NCI-H524 (cell line): ENCODE data around the gene DIO1.

Experiments used
- DNase-seq, 2 experiments: peaks; one replicate each; lab custom pipeline; 2025; lab: John Stamatoyannopoulos, UW

The DIO1 gene

DNA sequence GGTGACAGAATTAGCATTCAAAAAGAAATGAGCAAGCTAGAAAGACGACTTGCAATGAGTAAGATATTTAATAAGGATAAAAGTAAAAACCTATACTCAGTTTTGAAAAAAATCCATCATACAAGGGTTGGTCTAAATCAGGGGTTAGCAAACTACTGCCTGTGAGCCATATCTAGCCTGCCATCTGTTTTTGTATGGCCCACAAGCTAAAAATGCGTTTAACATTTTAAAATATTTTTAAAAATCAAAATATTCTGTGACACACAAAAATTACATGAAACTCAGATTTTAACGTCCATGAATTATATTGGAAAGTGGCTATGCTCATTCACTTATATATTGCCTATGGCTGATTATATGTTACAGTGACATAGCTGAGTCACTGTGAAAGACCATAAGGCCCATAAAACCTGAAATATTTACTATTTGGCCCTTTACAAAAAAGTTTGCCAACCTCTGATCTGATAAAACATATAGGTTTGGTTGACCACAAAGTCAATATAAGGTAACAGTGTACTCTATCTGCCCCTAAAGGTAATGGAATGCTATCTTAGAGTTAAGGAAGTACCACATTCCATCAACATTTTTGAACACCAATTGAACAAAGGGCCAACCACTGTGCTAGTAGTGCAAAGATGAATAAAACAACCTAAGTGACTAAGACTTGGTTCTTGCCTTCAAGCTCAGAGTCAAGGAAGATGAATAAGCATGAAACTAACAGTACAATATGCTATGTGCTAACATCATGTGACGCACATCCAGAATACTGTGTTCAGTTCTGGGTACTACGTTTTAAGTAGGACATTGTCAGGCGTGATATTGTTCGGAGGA, 48.4 kb downstream of the DIO1 start:
- no peak for DNase-seq

DNA sequence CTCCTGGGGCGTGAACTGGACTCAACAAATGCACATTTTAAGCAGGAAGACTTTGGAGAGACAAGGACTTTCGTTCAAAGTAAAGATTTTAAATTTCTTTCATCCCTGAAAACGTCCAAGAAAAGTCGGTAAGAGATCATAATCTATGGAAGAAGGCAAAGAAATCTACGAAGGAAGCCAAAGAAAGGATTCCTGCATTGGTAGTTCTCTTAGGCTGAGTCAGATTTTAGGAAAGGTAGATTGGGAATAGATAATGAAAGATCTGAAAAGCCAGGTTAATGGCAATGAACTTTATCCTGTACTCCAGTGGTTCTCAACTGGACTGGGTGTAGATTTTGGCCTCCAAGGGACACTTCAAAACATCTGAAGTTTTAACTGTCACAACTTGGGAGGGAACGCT, 49.1 kb downstream of the DIO1 start:
- no peak for DNase-seq

DNA sequence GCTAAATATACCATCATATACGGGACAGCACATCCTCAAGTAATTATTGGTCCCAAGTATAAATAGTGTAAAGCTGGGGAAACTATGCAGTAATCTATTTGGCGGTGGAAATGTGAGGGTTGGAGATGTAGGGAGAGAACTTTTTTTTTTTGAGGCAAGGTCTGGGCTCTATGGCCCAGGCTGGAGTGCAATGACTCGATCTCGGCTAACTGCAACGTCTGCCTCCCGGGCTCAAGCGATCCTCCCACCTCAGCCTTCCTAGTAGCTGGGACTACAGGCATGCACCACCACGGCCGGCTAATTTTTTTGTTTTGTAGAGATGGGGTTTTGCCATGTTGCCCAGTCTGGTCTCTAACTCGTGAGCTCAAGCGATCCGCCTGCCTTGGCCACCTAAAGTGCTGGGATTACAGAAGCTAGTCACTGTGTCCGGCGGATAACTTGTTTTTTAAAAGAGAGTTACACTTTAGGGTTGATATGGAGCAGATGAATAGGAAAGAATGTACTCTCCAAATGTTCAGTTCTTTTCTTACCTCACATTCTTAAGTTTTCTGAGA, 49.6 kb downstream of the DIO1 start:
- DNase-seq = no peak

DNA sequence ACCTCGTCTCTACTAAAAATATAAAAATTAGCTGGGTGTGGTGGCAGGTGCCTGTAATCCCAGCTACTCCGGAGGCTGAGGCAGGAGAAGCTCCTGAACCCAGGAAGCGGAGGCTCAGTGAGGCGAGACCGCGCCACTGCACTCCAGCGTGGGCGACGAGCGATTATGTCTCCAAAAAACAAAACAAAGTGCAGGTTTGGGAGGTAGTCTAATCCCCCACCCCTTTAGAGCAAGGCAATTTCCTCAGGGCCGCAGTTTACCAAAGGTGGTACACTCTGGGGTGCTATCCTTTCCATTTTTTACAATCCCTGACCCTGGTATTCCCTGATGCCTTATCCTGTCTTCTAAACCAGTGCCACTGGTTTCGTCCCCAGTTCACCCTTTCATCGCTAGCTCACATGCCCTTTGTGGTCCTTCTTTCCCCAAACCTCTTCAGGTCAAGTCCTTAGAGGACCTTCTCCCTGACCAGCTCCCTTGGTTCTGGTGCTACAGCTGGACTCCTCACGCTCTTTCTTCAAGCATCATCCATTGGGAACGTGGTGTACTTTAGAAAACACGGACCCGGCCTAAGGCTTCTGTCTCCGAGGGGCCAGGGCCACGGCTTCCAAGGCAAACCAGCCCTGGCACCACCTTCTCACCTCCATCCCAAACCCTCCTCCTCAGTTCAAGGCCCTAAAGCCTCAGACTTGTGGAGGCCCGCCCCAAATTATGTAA, 50.6 kb downstream of the DIO1 start:
- peak in 1 of 2 experiments; percentile 37 for DNase-seq

DNA sequence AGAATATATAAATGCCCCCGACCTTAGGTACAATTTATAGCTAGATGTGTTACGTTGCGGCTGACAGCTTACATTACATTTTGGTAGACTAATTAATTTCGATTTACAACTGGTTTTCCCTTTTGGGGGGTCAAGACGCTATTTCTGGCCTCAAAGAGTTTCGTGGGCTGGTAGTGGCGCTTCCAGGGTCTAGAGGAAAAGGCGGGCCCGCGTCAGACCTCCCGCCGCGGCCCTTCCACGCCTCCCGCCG, 51.1 kb downstream of the DIO1 start:
- no peak for DNase-seq

DNA sequence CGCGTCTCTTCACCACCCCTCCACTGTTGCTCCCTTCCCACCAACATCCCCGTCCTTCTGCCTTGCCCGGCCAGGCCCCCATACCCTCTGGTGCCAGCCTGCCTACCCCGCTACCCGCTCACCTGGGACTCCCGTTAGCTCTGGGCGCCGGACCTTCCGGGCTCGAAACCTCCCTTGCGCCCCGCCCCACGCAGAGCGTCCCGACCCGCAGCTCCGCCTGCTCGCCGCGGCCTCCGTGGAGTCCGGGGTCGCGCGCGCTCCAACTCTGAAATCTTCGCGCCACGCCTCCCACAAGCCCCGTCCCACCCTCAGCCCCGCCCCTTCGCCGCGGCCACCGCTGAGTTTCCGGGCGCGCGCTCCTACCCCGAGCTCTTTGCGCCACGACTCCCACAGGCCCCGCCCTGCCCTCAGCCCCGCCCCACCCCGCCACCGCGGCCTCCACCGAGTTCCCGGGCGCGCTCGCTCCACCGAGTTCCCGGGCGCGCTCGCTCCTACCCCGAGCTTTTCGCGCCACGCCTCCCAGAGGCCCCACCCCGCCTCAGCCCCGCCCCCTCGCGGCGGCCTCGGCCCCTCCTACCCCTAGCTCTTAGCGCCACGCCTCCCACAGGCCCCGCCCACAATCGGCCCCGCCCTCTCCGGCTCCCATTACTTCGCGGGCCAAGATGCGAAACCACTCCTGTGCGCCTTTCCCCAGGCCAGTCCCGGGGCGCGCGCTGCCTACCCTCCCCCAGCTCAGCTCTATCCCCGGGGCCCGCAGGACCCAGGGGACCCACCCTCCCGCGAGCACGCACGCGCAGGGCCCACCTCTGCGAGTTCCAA, 51.7 kb downstream of the DIO1 start, which contains the start of gene IFT25:
TSS of gene IFT25 (minus strand) at position 267 of the 819 bp plus-strand sequence. CDS start 5,617 bp downstream, outside the sequence.
- DNase-seq = peak; percentile 88 to 95

DNA sequence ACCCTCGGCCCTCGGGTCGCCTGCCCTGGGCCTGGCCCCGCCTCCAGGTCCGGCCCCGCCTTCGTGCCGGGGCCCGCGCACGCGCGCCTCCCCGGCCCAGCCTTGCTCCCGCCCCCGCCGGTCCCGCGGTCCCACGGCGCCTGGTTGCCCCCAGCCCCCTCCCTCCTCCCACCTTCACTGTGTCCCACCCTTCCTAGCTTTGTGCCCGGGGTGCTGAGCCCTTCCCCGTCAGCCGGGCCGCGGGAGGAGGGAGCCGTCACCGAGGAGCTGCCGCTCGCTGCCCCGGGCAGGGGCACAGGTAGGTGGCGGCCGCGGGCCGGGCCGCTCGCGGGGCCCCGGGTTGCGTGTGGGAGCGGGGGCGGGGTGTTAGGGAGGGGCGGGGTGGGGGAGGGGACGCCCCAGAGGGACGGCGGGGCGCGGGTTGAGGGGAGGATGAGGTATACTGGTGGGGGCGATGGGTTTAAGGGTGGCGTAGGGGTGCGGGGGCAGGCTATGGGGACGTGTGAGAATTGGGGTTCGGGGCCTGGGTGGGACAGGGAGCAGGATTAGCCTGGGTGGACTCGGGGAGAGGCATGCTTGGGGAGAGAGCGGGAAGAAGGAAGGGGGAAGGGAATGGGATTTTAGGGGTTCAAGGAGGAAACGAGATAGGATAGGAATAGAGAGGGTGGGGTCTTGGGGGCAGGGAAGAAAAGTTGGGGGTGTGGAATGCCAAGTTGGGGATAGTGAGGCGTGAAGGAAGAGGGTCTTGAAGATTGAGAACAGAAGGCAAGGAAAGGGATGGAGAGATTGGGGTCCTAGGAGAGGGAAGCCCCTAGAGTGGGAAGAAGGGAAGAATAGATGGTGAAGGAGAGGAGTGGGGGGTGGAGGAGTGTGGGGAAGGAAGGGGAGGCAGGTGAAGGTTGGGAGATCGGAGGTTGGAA, 52.5 kb downstream of the DIO1 start, which contains the start of gene LRRC42:
TSS of gene LRRC42 (plus strand) at position 99 of the 920 bp plus-strand sequence. CDS start 5,650 bp downstream, outside the sequence.
- no peak for DNase-seq

DNA sequence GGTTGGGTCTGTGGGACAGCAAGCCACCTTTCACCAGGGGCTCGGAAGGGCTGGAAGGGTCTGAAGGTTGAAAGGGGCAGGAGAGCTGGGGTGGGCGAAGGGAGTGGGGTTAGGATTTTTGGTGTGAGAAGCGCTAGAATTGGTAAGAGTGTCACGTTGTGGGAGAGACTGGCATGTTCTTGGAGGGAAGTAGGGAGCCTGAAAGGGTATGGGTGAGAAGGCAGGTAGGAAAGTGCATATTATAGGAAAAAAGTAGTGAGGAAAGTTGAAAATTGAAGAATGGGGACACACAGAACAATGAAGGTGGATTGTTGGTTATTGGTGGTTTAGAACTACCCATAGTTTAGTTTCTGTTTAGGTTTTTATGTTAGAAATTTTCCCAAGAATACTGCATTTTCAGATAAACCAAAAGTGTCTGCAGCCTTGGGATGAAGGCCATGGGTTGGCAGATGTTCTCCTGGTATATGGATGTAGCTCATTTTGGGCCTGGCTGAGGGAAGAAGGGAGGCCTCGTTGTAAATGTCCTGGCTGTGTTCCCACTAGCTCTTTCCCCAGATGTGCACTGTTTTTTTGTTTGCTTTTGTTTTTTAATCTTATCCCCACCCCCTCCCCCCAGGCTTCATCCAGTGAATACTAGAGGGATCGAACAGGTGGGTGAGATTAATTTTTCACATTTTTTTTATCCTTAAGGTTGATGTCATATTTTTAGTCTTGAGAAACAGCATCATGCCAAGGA, 53.4 kb downstream of the DIO1 start:
- DNase-seq = peak; percentile 4 to 16

DNA sequence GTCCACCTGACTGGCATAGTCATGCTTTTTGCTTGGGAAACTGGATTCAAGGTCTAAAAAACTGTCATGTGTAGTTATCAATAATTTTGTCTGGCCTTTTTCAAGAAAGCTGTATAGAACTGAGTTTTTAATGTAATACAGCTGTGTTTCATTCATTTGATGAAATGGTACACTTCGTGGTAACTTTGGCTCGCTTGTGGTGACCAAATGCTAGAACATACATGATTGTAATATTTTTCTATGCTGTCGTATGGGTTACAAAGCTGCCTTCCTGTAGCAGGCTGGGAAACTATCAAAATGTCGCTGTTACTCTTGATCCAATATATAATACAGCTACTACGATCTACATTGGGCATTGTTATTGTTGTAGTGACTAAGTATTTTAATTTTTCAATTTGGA, 54.3 kb downstream of the DIO1 start:
- no peak for DNase-seq

DNA sequence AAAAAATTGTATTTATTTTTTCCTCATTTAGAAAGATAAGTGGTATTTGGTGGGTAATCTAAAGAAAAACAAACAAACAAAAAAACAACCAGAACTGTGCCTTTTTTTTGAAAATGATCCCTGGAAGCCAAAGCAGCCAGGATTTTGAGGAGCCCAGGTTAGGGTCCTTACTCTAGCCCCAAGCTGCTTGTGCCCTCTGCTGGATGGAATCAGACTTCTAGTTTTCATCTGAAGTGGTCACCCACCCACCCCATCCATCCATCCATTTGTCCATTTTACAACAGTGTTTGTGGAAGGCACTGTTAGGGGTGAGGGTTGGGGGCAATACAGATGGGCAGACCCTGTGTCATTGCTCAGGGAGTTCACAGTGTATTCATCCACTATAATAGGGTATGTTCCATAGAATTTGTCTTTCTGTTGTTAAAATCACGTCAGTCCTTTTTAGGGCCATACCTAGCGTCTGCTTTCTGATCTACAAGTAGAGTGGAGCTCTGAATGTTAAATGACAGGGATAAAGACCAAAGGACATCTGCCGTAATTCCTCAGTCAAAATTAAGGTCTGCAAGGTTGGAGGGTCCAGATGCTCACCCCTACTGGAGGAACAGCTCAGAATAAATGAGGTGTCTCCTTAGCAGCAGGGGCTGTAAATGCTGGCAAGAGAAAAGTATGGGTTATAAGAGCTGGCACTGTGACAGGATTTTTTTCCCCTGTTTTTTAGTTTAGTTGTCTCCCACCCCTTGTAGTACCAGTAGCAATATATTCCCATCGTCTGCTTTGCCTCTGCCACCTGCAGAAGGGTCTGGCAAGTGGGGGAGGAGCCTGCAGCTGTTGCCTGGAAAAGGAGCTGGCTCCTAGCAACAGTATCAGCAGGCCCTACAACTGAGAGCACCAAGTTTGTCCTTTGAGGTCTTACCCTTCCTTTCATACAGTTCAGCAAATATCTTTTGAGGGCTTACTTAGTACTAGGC, 55.3 kb downstream of the DIO1 start:
- peak; percentile 86 to 92 for DNase-seq

DNA sequence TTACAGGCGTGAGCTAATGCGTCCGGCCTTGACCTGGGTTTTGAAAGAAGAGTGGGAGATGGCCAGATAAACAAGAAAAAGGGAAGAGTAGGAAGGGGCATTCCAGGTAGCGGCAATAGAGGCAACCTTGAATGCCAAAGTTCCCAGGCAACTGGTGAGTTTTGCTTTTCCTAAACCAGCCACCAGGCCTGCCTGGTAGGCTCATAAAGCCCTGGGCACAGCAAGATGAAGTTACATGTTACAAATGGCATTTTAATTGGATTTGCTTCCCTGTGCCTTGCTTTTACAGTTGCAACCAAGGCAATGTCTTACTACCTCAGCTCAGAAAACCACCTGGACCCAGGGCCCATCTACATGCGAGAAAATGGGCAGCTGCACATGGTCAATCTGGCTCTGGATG, 57.7 kb downstream of the DIO1 start:
- no peak for DNase-seq

DNA sequence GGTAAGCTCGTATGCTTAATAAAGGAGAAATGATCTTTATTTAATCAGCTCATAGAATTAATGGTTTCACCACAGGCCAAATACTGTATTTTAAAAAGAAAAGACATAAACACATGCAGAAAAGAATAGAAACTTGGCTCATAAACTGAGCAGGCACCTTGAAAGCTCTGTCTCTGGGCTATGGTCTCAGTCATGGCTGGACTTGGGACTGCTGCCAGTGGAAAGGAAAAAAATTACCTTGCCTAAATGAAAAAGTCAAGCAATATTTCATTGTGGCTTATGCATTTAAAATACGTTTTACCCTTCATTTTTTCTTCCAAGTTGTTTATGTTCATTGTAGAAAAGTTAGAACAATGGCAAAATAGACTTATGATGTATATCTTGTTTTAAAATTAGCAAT, 60.1 kb downstream of the DIO1 start:
- no peak for DNase-seq

DNA sequence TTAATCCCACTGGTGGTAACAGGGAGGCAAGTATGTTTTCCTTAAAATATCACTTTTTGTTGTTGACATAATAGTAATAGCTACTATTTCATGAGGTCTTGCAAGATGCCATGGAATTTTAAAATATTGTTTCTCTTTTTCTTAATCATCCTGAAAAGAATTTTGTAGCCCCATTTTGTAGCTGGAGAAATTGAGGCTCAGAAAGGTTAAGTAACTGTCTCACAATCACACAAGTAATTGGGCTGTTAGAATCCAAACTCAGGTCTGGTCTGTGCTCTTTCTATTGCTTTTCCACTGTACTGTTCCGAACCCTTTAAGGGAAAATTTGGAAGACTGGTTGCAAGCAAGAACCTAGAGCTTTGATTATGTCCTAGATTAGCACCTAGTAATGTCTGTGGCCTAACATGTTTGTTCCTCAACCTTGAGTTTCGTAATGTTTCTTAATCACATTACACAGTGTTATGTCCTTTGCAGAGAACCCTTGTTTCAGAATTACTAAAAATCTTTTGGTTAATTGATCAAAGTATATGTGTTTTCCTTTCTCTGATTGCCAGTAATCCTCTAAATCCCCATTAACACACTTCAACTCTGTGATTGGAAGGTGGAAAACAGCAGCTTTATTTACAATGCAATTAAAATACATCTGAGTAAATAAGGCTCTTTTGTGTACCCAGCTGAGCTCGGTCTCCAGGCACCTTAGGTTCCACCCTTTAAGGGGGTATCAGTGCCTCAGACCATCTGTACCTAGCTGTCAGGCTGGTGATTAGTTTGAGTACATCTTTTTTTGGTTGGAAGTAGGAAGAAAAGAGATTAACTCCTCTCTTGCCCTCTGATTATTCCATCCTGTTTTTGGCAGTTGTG, 62.6 kb downstream of the DIO1 start:
- peak; percentile 71 to 76 for DNase-seq

DNA sequence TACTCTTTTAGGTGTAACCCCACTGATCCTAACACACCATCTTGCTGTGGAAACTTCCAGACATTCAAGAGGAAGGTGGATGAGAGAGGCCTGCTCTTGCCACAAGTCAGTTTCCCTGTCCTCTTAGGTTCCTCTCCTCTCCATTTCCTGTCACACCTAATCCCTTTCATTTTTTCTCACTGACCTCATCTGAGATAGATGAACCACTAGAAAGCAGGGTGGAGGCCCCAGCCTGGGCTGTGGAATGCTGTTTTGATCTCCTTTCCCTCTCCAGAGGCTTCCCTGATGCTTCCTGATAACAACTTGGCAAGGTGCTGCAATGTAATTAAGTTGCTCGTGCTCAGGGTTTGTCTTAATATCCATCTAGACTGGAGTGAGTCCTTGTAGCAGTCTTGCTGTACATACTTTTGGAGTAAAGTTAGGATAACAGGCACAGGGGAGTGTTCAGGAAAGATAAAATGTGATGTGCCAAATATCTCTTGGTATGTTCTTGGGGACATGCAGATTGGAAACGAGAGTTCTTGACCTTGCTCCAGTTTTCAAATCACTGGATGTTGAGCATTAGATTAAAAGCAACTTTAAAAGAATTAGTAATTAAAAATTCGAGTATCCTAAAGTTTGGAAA, 63.3 kb downstream of the DIO1 start:
- DNase-seq = peak in 1 of 2 experiments; percentile 39

DNA sequence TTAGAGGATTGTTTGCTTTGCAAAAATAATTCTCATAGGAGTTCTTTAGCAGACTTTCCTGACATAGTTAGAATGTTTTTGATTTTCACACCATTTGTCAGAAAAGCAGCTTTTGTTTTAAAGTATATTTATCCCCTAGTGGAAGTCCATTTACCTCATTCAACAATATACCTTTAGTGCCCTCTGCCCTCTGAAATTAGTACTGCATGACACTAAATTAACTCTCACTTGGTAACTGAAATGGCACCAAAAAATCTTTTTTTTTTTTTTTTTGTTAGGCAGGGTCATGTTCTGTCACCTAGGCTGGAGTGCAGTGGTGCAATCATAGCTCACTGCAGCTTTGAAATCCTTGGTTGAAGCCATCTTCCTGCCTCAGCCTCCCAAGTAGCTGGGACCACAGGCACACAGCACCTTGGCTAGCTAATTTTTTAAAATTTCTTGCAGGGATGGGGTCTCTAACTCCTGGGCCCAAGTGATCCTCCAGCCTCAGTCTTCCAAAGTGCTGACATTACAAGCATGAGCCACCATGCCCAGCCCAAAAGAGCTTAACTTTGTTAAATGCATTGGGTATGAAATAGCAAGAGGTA, 65.8 kb downstream of the DIO1 start:
- peak in 1 of 2 experiments; percentile 27 for DNase-seq
